ENCODE results near the gene EPHB2. TPM values are rescaled to one million over a fixed set of nuclear protein-coding genes. Genes with fewer than 3 reads are reported as not detected.

The EPHB2 gene
- total RNA-seq, 1 donor from 2014 or later = 10.7 TPM

DNA sequence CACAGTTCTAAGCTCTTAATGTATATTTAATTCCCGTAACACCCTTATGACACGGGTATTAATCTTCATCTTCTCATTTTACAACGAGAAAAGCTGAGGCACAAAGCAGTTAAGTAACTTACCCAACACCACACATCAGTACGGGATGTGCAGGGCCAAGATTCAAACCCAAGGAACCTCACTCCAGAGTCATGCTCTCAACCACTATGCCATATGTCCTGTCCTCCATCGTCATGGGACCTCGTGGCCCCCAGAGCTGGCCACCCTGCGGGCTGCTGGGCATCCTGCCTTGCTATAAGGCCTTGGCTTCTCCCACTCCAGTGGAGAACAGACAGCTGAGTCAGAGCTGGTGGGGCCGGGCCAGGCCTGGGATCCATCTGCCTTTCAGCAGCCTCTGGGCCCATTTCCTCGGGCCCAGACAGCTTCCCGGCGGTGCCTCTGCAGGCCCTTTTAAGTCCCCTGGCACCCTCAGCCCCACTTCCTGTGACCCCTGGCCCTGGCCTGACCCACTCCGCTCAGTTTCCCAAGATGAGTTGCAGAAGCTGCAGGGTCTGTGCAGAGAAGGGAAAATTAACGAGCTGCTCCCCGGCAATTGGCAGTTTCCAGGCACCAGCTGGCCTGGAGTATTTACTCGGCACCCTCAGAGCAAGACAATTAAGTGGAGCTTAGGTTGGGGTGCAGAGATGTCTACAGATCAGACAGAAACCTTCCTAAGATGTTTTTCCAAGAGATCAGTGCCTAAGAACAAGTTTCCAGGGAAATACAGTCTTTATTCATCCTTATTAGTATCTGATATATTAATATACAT lies 98.2 kb downstream of the EPHB2 start:
- H3K27ac Mint-ChIP-seq (ENCODE audit: unreplicated experiment) = no peak overlapping the region
- H3K4me1 Mint-ChIP-seq (ENCODE audit: unreplicated experiment) = no peaks in the 10 kb centered on the region

DNA sequence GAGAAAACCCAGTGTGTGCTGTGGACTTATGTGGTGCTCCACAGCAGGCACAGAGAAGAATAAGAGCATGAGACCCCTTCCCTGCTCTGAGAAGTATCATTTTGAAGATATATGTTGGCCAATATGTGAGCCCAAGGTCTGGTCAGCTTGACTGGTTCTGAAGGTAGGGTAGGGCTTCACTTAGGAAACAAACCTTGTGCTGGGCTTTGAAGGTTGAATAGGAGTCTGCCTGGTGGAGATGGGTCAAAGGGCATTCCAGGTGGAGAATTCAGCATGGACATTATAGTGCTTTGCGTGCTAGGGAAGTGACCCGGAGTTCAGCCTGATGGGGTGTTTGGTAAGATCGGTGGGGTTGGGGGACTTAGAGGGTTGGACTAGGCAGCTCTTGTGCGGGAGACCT lies 99.1 kb downstream of the EPHB2 start:
- TF ChIP-seq CTCF (IDR thresholded peaks at IDR 0.05; ENCODE audit: unreplicated experiment) = no peak
- H3K36me3 Mint-ChIP-seq (ENCODE audit: low read depth, unreplicated experiment) = no peaks in the 10 kb centered on the region
- no peak for DNase-seq (ENCODE audit: low spot score)
- no peak overlapping the region for H3K4me3 Mint-ChIP-seq (ENCODE audit: unreplicated experiment)
- H3K27ac Mint-ChIP-seq (ENCODE audit: unreplicated experiment) = no peak overlapping the region
- H3K4me1 Mint-ChIP-seq (ENCODE audit: unreplicated experiment) = no peaks in the 10 kb centered on the region
- H3K27me3 Mint-ChIP-seq (ENCODE audit: unreplicated experiment) = peaks cover 13% of the 10 kb centered on the region
- no peaks in the 10 kb centered on the region for H3K9me3 Mint-ChIP-seq (ENCODE audit: unreplicated experiment)

More for the DNA sequence above, 98.2 kb downstream of the EPHB2 start:
- H3K4me3 Mint-ChIP-seq (ENCODE audit: unreplicated experiment) = no peak overlapping the region
- no peak for TF ChIP-seq CTCF (IDR thresholded peaks at IDR 0.05; ENCODE audit: unreplicated experiment)
- H3K36me3 Mint-ChIP-seq (ENCODE audit: low read depth, unreplicated experiment) = no peaks in the 10 kb centered on the region
- H3K27me3 Mint-ChIP-seq (ENCODE audit: unreplicated experiment) = peaks cover 15% of the 10 kb centered on the region
- H3K9me3 Mint-ChIP-seq (ENCODE audit: unreplicated experiment) = no peaks in the 10 kb centered on the region
- DNase-seq (ENCODE audit: low spot score) = no peak

- no peak overlapping the region for H3K27ac Mint-ChIP-seq (ENCODE audit: unreplicated experiment)
- H3K4me3 Mint-ChIP-seq (ENCODE audit: unreplicated experiment) = no peak overlapping the region
- TF ChIP-seq CTCF (IDR thresholded peaks at IDR 0.05; ENCODE audit: unreplicated experiment) = no peak
These were observed 99.7 kb downstream of the EPHB2 start for GRCh38 chr1:22810378-22810777.

DNA sequence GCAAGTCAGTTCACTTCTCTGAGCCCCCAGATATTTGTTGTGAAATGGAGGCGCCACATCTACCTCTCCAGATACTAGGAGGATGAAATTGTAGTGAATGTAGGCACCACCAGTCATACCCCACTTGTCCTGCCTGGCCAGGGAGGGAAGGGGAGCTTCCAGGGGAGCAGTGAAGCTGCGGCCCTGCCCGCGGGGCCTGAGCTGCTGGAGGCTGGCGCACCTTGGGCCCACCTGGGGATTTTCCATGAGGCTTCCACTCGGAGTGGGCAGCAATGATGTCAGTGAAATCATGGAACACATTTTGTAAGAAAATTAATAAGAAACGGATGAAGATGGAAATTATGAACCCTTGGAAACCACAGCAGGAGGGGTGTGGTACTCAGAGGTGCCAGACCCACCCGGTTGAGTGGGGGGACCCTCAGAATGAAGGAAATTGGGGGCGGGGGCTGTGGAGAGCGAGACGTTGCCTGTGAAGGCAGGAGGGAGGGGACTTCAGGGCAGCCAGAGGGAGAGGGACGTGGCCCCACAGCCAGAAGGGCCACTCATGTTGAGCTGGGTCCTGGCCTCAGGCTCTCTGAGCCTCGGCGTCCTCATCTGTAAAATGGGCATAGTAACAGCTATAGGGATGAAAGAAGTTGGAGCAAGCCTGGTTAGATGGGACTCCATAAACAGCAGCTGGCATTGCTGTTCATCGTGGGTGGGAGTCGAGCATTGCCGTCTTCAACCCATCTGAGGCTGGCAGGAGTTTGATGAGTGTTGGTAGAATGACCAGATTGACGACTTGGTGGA lies 101.6 kb downstream of the EPHB2 start:
- Mint-ChIP-seq H3K27ac (ENCODE audit: unreplicated experiment) (no peak overlapping the region), H3K4me1 (ENCODE audit: unreplicated experiment) (no peaks in the 10 kb centered on the region), H3K9me3 (ENCODE audit: unreplicated experiment) (no peaks in the 10 kb centered on the region), H3K4me3 (ENCODE audit: unreplicated experiment) (no peak overlapping the region), H3K27me3 (ENCODE audit: unreplicated experiment) (peaks cover 8% of the 10 kb centered on the region), H3K36me3 (ENCODE audit: low read depth, unreplicated experiment) (no peaks in the 10 kb centered on the region)
- no peak for TF ChIP-seq CTCF (IDR thresholded peaks at IDR 0.05; ENCODE audit: unreplicated experiment)
- DNase-seq (ENCODE audit: low spot score) = no peak

More at GRCh38 chr1:22810378-22810777, 99.7 kb downstream of the EPHB2 start:
- Mint-ChIP-seq H3K9me3 (ENCODE audit: unreplicated experiment) (no peaks in the 10 kb centered on the region), H3K27me3 (ENCODE audit: unreplicated experiment) (peaks cover 11% of the 10 kb centered on the region), H3K36me3 (ENCODE audit: low read depth, unreplicated experiment) (no peaks in the 10 kb centered on the region), H3K4me1 (ENCODE audit: unreplicated experiment) (no peaks in the 10 kb centered on the region)
- no peak for DNase-seq (ENCODE audit: low spot score)

Measured in endothelial cell (in vitro differentiated cells).